MM.1S (cell line): ENCODE results near the gene CTSD.

ENCODE experiments used
- DNase-seq: peaks from one replicate; pipeline ENCODE4 v3.0.0-alpha.2; 2015
- H2AFZ ChIP-seq: fragments of 300-600 bp; sonication (generic); 2 replicates; pipeline ENCODE4 v1.6.0; 2016; ENCODE audit warnings: antibody characterized with exemption, low read length
- H3F3A ChIP-seq: fragments of 300-600 bp; sonication (generic); 2 replicates; pipeline ENCODE4 v1.6.1; 2016; ENCODE audit warnings: mild to moderate bottlenecking, antibody characterized with exemption, low read length, moderate library complexity, mixed read lengths; ENCODE audit not compliant: insufficient read depth
- H3K27ac ChIP-seq: fragments of 300-600 bp; sonication (generic); 2 replicates; pipeline ENCODE4 v1.5.1; 2016; ENCODE audit warnings: mild to moderate bottlenecking, low read length
- H3K27me3 ChIP-seq: fragments of 300-600 bp; sonication (generic); replicated peaks from 2 replicates; pipeline ENCODE4 v1.6.0; 2016; ENCODE audit warnings: low read length; ENCODE audit not compliant: insufficient read depth
- H3K36me3 ChIP-seq: fragments of 300-600 bp; sonication (generic); replicated peaks from 2 replicates; pipeline ENCODE4 v1.6.1; 2016; ENCODE audit warnings: mild to moderate bottlenecking, low read length, mixed read lengths; ENCODE audit not compliant: insufficient read depth
- H3K4me1 ChIP-seq: fragments of 300-600 bp; sonication (generic); 2 replicates; pipeline ENCODE4 v1.6.1; 2016; ENCODE audit warnings: low read length, mixed read lengths
- H3K4me2 ChIP-seq: fragments of 300-600 bp; sonication (generic); 2 replicates; pipeline ENCODE4 v1.6.0; 2016; ENCODE audit warnings: low read depth, low read length
- H3K4me3 ChIP-seq: fragments of 300-600 bp; sonication (generic); 2 replicates; pipeline ENCODE4 v1.5.1; 2016; ENCODE audit warnings: low read length, mixed read lengths
- H3K79me2 ChIP-seq: fragments of 300-600 bp; sonication (generic); 2 replicates; pipeline ENCODE4 v1.6.1; 2016; ENCODE audit warnings: mixed run types, low read length, mixed read lengths
- H3K9ac ChIP-seq: fragments of 300-600 bp; sonication (generic); 2 replicates; pipeline ENCODE4 v1.6.1; 2016; ENCODE audit warnings: low read length, mixed read lengths
- H3K9me2 ChIP-seq: fragments of 300-600 bp; sonication (generic); replicated peaks from 2 replicates; pipeline ENCODE4 v1.6.1; 2016; ENCODE audit warnings: mild to moderate bottlenecking, low read length, mixed read lengths; ENCODE audit not compliant: insufficient read depth
- H3K9me3 ChIP-seq: fragments of 300-600 bp; sonication (generic); replicated peaks from 2 replicates; pipeline ENCODE4 v1.6.1; 2016; ENCODE audit warnings: mild to moderate bottlenecking, low read length, mixed read lengths; ENCODE audit not compliant: insufficient read depth
- H4K20me1 ChIP-seq: fragments of 300-600 bp; sonication (generic); 2 replicates; pipeline ENCODE4 v1.6.1; 2016; ENCODE audit warnings: mild to moderate bottlenecking, low read length, moderate library complexity, mixed read lengths; ENCODE audit not compliant: insufficient read depth
- EZH2 ChIP-seq: fragments of 300-600 bp; sonication (generic); optimal IDR thresholded peaks from 2 replicates; pipeline ENCODE3; 2017; ENCODE audit warnings: low read depth, mild to moderate bottlenecking, antibody characterized with exemption, low read length, mixed read lengths
- EZH2phosphoT487 ChIP-seq: fragments of 300-600 bp; sonication (generic); IDR thresholded peaks from 2 replicates; pipeline ENCODE4 v1.6.1; 2018; ENCODE audit warnings: antibody characterized with exemption, low read length
- TF ChIP-seq, protein P1 (sequence below): fragments of 300-600 bp; sonication (generic); IDR thresholded peaks from 2 replicates; pipeline ENCODE4 v1.5.1; 2016; ENCODE audit warnings: antibody characterized with exemption, low read length, mixed read lengths

Gene CTSD

DNA sequence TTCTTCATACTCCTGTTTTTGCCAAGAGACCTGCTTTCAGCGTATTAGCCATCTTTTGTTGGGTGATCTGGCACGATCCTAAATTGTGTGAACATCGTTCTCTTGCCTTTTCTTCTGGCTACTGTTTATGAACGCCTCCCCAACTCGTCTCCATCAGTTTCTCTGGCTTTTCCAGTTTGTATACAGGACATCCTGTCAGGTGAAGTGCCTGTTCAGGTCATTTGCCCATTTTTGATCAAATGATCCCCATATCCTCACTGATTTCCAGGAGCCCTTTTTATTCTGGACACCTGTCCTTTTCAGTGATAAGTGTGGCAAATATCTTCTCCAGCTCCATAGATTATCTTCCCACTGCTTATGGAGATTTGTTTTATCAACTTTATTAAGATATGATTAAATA is 48.5 kb upstream of the CTSD start:
- H3K9me3 ChIP-seq, result no peaks in the 10 kb centered on the region
- H3K27me3 ChIP-seq, result peaks cover 99% of the 10 kb centered on the region
- no peaks in the 10 kb centered on the region for H4K20me1 ChIP-seq
- no peak overlapping the region for H3K27ac ChIP-seq
- H3F3A ChIP-seq, result no peaks in the 10 kb centered on the region
- DNase-seq, result no peak
- TF ChIP-seq EZH2 (no peak), EZH2phosphoT487 (no peak)
- TF ChIP-seq, protein P1, sequence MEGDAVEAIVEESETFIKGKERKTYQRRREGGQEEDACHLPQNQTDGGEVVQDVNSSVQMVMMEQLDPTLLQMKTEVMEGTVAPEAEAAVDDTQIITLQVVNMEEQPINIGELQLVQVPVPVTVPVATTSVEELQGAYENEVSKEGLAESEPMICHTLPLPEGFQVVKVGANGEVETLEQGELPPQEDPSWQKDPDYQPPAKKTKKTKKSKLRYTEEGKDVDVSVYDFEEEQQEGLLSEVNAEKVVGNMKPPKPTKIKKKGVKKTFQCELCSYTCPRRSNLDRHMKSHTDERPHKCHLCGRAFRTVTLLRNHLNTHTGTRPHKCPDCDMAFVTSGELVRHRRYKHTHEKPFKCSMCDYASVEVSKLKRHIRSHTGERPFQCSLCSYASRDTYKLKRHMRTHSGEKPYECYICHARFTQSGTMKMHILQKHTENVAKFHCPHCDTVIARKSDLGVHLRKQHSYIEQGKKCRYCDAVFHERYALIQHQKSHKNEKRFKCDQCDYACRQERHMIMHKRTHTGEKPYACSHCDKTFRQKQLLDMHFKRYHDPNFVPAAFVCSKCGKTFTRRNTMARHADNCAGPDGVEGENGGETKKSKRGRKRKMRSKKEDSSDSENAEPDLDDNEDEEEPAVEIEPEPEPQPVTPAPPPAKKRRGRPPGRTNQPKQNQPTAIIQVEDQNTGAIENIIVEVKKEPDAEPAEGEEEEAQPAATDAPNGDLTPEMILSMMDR, result no peak
- H3K9me2 ChIP-seq, result no peaks in the 10 kb centered on the region
- H2AFZ ChIP-seq, result no peak overlapping the region
- H3K4me1 ChIP-seq, result no peaks in the 10 kb centered on the region
- H3K4me3 ChIP-seq, result no peak overlapping the region
- H3K36me3 ChIP-seq, result no peaks in the 10 kb centered on the region
- no peaks in the 10 kb centered on the region for H3K79me2 ChIP-seq
- no peak overlapping the region for H3K9ac ChIP-seq
- no peak overlapping the region for H3K4me2 ChIP-seq

GRCh38 chr11:1810761-1811160 is 47.0 kb upstream of the CTSD start:
- Histone ChIP-seq H3K27ac (no peak overlapping the region), H3K9ac (no peak overlapping the region), H4K20me1 (no peaks in the 10 kb centered on the region), H3K36me3 (no peaks in the 10 kb centered on the region), H3K4me1 (no peaks in the 10 kb centered on the region), H3K9me3 (no peaks in the 10 kb centered on the region), H3K27me3 (peaks cover 99% of the 10 kb centered on the region), H3K9me2 (no peaks in the 10 kb centered on the region), H3K79me2 (no peaks in the 10 kb centered on the region), H3K4me3 (no peak overlapping the region), H3F3A (no peaks in the 10 kb centered on the region), H2AFZ (no peak overlapping the region), H3K4me2 (no peak overlapping the region)
- TF ChIP-seq, protein P1, result no peak
- TF ChIP-seq EZH2phosphoT487 (no peak), EZH2 (no peak)
- no peak for DNase-seq

DNA sequence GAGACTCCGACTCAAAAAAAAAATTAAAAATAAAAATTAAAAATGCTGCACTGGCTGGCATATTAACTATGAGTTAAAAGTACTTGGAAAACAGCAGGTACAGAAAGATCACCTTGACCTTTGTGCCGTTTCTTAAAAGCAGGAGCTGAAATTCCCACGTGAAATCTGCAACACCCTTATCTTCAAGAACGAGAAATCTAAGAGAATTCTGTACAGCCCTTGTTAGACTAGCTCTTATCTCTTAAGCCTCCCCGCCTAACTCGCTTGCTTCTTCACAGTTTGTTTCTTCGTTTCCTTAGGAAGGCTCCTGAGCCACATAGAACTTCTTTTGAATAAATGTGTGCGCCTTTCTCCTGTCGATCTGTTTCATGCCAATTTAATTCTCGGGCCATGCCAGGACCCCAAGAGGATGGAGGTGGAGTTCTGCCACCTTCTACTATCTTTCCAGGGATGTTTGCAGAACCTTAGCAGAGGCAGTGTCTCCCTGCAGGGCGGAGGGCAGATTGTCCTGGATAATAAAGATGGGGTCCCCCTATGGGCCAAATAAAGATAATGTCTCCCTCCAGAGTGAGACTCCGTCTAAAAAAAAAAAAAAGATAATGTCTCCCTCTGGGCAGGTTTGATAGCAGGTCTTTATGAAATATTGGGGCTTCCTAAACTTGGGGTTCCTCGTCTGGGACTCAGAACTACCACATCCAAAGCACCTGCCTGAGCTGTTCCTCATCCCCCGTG is 43.7 kb upstream of the CTSD start:
- Histone ChIP-seq H3K27me3 (peaks cover 96% of the 10 kb centered on the region), H2AFZ (no peak overlapping the region), H3K27ac (no peak overlapping the region), H3K4me2 (no peak overlapping the region), H3K79me2 (no peaks in the 10 kb centered on the region), H3K36me3 (no peaks in the 10 kb centered on the region), H3K9me3 (no peaks in the 10 kb centered on the region), H3K4me1 (no peaks in the 10 kb centered on the region), H3K4me3 (no peak overlapping the region), H3F3A (no peaks in the 10 kb centered on the region), H4K20me1 (no peaks in the 10 kb centered on the region), H3K9ac (no peak overlapping the region), H3K9me2 (no peaks in the 10 kb centered on the region)
- no peak for DNase-seq
- TF ChIP-seq EZH2, result no peak
- TF ChIP-seq EZH2phosphoT487, result no peak
- TF ChIP-seq, protein P1, result no peak
